ENCODE data around the gene MYOM1.
A peak's percentile ranks its signal among the peaks of the same experiment; 100 is the strongest.

The MYOM1 gene

GRCh38 chr18:3183103-3183717, 36.6 kb downstream of the MYOM1 start:
- DNase-seq = no peak

GRCh38 chr18:3180325-3180724, 39.4 kb downstream of the MYOM1 start:
- DNase-seq = peak; percentile 12

- peak; percentile 46 for DNase-seq
Observed at GRCh38 chr18:3179430-3180089, 40.2 kb downstream of the MYOM1 start.

- DNase-seq = no peak
Observed at GRCh38 chr18:3177902-3178687, 41.7 kb downstream of the MYOM1 start.

GRCh38 chr18:3175195-3175758, 44.5 kb downstream of the MYOM1 start:
- no peak for DNase-seq

- no peak for DNase-seq
Observed at GRCh38 chr18:3172097-3172496, 47.7 kb downstream of the MYOM1 start.

GRCh38 chr18:3171631-3172030, 48.1 kb downstream of the MYOM1 start:
- no peak for DNase-seq

GRCh38 chr18:3170441-3171161, 49.2 kb downstream of the MYOM1 start:
- DNase-seq = no peak

GRCh38 chr18:3164381-3164780, 55.4 kb downstream of the MYOM1 start:
- no peak for DNase-seq

- DNase-seq = no peak
Observed at GRCh38 chr18:3163968-3164367, 55.8 kb downstream of the MYOM1 start.

- no peak for DNase-seq
Observed at GRCh38 chr18:3162181-3162580, 57.6 kb downstream of the MYOM1 start.

GRCh38 chr18:3159830-3160229, 59.9 kb downstream of the MYOM1 start:
- DNase-seq = no peak

- DNase-seq = no peak
Observed at GRCh38 chr18:3157606-3158005, 62.2 kb downstream of the MYOM1 start.

GRCh38 chr18:3157086-3157485, 62.7 kb downstream of the MYOM1 start:
- no peak for DNase-seq

GRCh38 chr18:3156325-3156640, 63.5 kb downstream of the MYOM1 start:
- no peak for DNase-seq

- no peak for DNase-seq
Observed at GRCh38 chr18:3154214-3154613, 65.6 kb downstream of the MYOM1 start.

- no peak for DNase-seq
Observed at GRCh38 chr18:3153107-3153704, 66.6 kb downstream of the MYOM1 start.

GRCh38 chr18:3152294-3152693, 67.5 kb downstream of the MYOM1 start:
- no peak for DNase-seq

- peak; percentile 67 for DNase-seq
Observed at GRCh38 chr18:3151399-3152264, 68.1 kb downstream of the MYOM1 start.

GRCh38 chr18:3150688-3151087, 69.1 kb downstream of the MYOM1 start:
- no peak for DNase-seq

GRCh38 chr18:3150274-3150673, 69.5 kb downstream of the MYOM1 start:
- no peak for DNase-seq
